GM21576 (cell line): ENCODE results near the gene ZNF208.
"Not testable (repeated sequence)": the region's sequence is repeated elsewhere in the genome, so short reads cannot be mapped to it uniquely, and the experiment has no call there.

Experiments used
- ATAC-seq: cut with Tn5 transposase; IDR thresholded peaks from one replicate; pipeline ENCODE4 v1.9.1; 2021; ENCODE audit warnings: mild to moderate bottlenecking, moderate library complexity; ENCODE audit not compliant: unreplicated experiment

The ZNF208 gene

GRCh38 chr19:21885516-21885915, 125.2 kb downstream of the ZNF208 start:
- not testable (repeated sequence) for ATAC-seq

GRCh38 chr19:21884786-21885185, 126.0 kb downstream of the ZNF208 start:
- ATAC-seq: not testable (repeated sequence)

GRCh38 chr19:21883516-21883915, 127.2 kb downstream of the ZNF208 start:
- ATAC-seq: no peak
